Panc1 (cell line): ENCODE measurements around the gene KIF7. TPM values are rescaled to one million over a fixed set of nuclear protein-coding genes. Genes with fewer than 3 reads are reported as not detected.

Experiments used
- ATAC-seq: fragments of 200-7000 bp; cut with Tn5 transposase; 2 replicates; pipeline ENCODE4 v1.9.1; 2020; ENCODE audit warnings: mild to moderate bottlenecking, moderate library complexity
- BruUV-seq: library from RNA; stranded (reverse); fragments of 400-500 nt; replicated peaks from 2 replicates; lab custom pipeline; 2021; lab: Mats Ljungman, UMichigan
- CTCF ChIA-PET: fragments of 300-600 bp; sonication (Branson Sonifier 250); formaldehyde crosslinking; loops from one replicate; lab custom pipeline; 2022; ENCODE audit warnings: antibody characterized with exemption; lab: Charles Lee
- POLR2A ChIA-PET: fragments of 300-600 bp; sonication (Branson Sonifier 250); formaldehyde crosslinking; loops from one replicate; lab custom pipeline; 2022; ENCODE audit warnings: antibody characterized with exemption; lab: Charles Lee
- DNase-seq: peaks from one replicate; pipeline ENCODE4 v3.0.0-alpha.2; 2010; ENCODE audit warnings: low read depth, low spot score
- H3K27ac ChIP-seq: 2 replicates; pipeline ENCODE4 v1.5.1; 2011; ENCODE audit warnings: mild to moderate bottlenecking, low read length, inconsistent platforms
- H3K27me3 ChIP-seq: fragments of 200-500 bp; sonication (Bioruptor generic); 2 replicates; pipeline ENCODE4 v1.6.0; 2014; ENCODE audit warnings: low read length, inconsistent platforms; ENCODE audit not compliant: control insufficient read depth, insufficient read depth
- H3K36me3 ChIP-seq: fragments of 200-500 bp; sonication (Bioruptor generic); 2 replicates; pipeline ENCODE4 v1.5.1; 2014; ENCODE audit warnings: inconsistent platforms, mild to moderate bottlenecking, low read length, moderate library complexity; ENCODE audit not compliant: control insufficient read depth, insufficient read depth
- H3K4me1 ChIP-seq: 2 replicates; pipeline ENCODE4 v1.5.1; 2011; ENCODE audit warnings: inconsistent platforms, mild to moderate bottlenecking, low read length, moderate library complexity; ENCODE audit not compliant: control insufficient read depth, insufficient read depth
- H3K4me3 ChIP-seq, 2 experiments: 2 replicates each; pipeline ENCODE4 v1.5.1; 2011 to 2012; ENCODE audit warnings: low read depth in 2 of 2, low read length in 2 of 2, mild to moderate bottlenecking in 2 of 2, inconsistent platforms in 1 of 2, moderate library complexity in 1 of 2
- H3K9me3 ChIP-seq: fragments of 200-500 bp; sonication (Bioruptor generic); 2 replicates; pipeline ENCODE4 v1.5.1; 2014; ENCODE audit warnings: low read depth, mild to moderate bottlenecking, inconsistent platforms, low read length, moderate library complexity; ENCODE audit not compliant: control insufficient read depth, insufficient read depth
- POLR2AphosphoS5 ChIP-seq: IDR thresholded peaks from 2 replicates; pipeline ENCODE4 v1.6.1; 2012; ENCODE audit warnings: mild to moderate bottlenecking, low read depth, low read length, moderate library complexity
- REST ChIP-seq, 2 experiments: IDR thresholded peaks; 2 replicates each; pipeline ENCODE4 v1.6.1; 2011 to 2012; ENCODE audit warnings: low read depth in 2 of 2, control low read depth in 1 of 2, low read length in 1 of 2, mild to moderate bottlenecking in 1 of 2, moderate library complexity in 1 of 2; ENCODE audit not compliant: insufficient read depth in 1 of 2
- SIN3A ChIP-seq: IDR thresholded peaks from 2 replicates; pipeline ENCODE4 v1.6.1; 2012; ENCODE audit warnings: low read depth, mild to moderate bottlenecking, low read length, moderate library complexity, borderline replicate concordance; ENCODE audit not compliant: insufficient read depth
- TCF7L2 ChIP-seq: IDR thresholded peaks from 2 replicates; pipeline ENCODE4 v1.6.1; 2011; ENCODE audit warnings: mild to moderate bottlenecking, low read depth, low read length, inconsistent platforms
- in situ Hi-C: cut with HindIII; loops from 2 replicates; pipeline ENCODE4 v1.10.0; 2016; ENCODE audit warnings: low sequenced_read_pairs, low pct_unique_long_range_greater_than_20kb
- intact Hi-C: fragments of 100-400 bp; cut with micrococcal nuclease; formaldehyde crosslinking; loops from one replicate; pipeline ENCODE4 v1.10.0; 2022; ENCODE audit not compliant: unreplicated experiment
- total RNA-seq: library from RNA; stranded (reverse); gene quantifications from one replicate; pipeline ENCODE4 v1.2.1, GENCODE V29; 2021; ENCODE audit not compliant: unreplicated experiment
- TF ChIP-seq, protein P1 (sequence below): fragments of 450-650 bp; IDR thresholded peaks from 2 replicates; pipeline ENCODE4 v1.5.1; 2017; ENCODE audit warnings: mild to moderate bottlenecking

Gene KIF7
- total RNA-seq, 1 experiment from 2014 or later = 6.5 TPM

GRCh38 chr15:89652131-89652530 is 3.1 kb downstream of the KIF7 start:
- in situ Hi-C loops = no loop called here
- CTCF ChIA-PET = no interaction called here

GRCh38 chr15:89649716-89650115 is 5.6 kb downstream of the KIF7 start:
- Histone ChIP-seq H3K27ac (no peak overlapping the region), H3K27me3 (no peaks in the 10 kb centered on the region), H3K4me1 (no peaks in the 10 kb centered on the region), H3K36me3 (no peaks in the 10 kb centered on the region), H3K9me3 (no peaks in the 10 kb centered on the region), H3K4me3 (no peak overlapping the region)
- intact Hi-C loops (no loop called here), in situ Hi-C loops (no loop called here)
- ChIA-PET CTCF (no interaction called here), POLR2A (no interaction called here)
- TF ChIP-seq SIN3A (no peak), TCF7L2 (no peak), POLR2AphosphoS5 (no peak), REST (IDR thresholded peaks at IDR 0.05; ENCODE audit: insufficient read depth in 1 of 2, low read depth in 2 of 2, low read length in 1 of 2) (no peak)
- TF ChIP-seq, protein P1, sequence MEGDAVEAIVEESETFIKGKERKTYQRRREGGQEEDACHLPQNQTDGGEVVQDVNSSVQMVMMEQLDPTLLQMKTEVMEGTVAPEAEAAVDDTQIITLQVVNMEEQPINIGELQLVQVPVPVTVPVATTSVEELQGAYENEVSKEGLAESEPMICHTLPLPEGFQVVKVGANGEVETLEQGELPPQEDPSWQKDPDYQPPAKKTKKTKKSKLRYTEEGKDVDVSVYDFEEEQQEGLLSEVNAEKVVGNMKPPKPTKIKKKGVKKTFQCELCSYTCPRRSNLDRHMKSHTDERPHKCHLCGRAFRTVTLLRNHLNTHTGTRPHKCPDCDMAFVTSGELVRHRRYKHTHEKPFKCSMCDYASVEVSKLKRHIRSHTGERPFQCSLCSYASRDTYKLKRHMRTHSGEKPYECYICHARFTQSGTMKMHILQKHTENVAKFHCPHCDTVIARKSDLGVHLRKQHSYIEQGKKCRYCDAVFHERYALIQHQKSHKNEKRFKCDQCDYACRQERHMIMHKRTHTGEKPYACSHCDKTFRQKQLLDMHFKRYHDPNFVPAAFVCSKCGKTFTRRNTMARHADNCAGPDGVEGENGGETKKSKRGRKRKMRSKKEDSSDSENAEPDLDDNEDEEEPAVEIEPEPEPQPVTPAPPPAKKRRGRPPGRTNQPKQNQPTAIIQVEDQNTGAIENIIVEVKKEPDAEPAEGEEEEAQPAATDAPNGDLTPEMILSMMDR = no peak
- no peak for DNase-seq
- ATAC-seq = no peak
- no TSS peak for BruUV-seq

More at GRCh38 chr15:89652131-89652530, 3.1 kb downstream of the KIF7 start:
- intact Hi-C loops = no loop called here
- H3K27me3 ChIP-seq = no peaks in the 10 kb centered on the region; the same call in 1 of the 2 replicates
- no peak overlapping the region for H3K27ac ChIP-seq
- H3K4me3 ChIP-seq = no peak overlapping the region
- DNase-seq = no peak
- H3K4me1 ChIP-seq = no peaks in the 10 kb centered on the region
- POLR2A ChIA-PET = no interaction called here
- no peak for ATAC-seq
- H3K9me3 ChIP-seq = no peaks in the 10 kb centered on the region
- no TSS peak for BruUV-seq
- TF ChIP-seq TCF7L2 (no peak), SIN3A (no peak), POLR2AphosphoS5 (no peak), REST (IDR thresholded peaks at IDR 0.05; ENCODE audit: insufficient read depth in 1 of 2, low read depth in 2 of 2, low read length in 1 of 2) (no peak)
- TF ChIP-seq, protein P1 = no peak
- H3K36me3 ChIP-seq = no peaks in the 10 kb centered on the region
